NCI-H1417 (cell line): ENCODE data around the gene FLNC.

Experiments
- DNase-seq, 3 experiments: peaks; one replicate each; lab custom pipeline; 2025; lab: John Stamatoyannopoulos, UW

Gene FLNC, protein sequence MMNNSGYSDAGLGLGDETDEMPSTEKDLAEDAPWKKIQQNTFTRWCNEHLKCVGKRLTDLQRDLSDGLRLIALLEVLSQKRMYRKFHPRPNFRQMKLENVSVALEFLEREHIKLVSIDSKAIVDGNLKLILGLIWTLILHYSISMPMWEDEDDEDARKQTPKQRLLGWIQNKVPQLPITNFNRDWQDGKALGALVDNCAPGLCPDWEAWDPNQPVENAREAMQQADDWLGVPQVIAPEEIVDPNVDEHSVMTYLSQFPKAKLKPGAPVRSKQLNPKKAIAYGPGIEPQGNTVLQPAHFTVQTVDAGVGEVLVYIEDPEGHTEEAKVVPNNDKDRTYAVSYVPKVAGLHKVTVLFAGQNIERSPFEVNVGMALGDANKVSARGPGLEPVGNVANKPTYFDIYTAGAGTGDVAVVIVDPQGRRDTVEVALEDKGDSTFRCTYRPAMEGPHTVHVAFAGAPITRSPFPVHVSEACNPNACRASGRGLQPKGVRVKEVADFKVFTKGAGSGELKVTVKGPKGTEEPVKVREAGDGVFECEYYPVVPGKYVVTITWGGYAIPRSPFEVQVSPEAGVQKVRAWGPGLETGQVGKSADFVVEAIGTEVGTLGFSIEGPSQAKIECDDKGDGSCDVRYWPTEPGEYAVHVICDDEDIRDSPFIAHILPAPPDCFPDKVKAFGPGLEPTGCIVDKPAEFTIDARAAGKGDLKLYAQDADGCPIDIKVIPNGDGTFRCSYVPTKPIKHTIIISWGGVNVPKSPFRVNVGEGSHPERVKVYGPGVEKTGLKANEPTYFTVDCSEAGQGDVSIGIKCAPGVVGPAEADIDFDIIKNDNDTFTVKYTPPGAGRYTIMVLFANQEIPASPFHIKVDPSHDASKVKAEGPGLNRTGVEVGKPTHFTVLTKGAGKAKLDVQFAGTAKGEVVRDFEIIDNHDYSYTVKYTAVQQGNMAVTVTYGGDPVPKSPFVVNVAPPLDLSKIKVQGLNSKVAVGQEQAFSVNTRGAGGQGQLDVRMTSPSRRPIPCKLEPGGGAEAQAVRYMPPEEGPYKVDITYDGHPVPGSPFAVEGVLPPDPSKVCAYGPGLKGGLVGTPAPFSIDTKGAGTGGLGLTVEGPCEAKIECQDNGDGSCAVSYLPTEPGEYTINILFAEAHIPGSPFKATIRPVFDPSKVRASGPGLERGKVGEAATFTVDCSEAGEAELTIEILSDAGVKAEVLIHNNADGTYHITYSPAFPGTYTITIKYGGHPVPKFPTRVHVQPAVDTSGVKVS (N-terminal part only)

DNA sequence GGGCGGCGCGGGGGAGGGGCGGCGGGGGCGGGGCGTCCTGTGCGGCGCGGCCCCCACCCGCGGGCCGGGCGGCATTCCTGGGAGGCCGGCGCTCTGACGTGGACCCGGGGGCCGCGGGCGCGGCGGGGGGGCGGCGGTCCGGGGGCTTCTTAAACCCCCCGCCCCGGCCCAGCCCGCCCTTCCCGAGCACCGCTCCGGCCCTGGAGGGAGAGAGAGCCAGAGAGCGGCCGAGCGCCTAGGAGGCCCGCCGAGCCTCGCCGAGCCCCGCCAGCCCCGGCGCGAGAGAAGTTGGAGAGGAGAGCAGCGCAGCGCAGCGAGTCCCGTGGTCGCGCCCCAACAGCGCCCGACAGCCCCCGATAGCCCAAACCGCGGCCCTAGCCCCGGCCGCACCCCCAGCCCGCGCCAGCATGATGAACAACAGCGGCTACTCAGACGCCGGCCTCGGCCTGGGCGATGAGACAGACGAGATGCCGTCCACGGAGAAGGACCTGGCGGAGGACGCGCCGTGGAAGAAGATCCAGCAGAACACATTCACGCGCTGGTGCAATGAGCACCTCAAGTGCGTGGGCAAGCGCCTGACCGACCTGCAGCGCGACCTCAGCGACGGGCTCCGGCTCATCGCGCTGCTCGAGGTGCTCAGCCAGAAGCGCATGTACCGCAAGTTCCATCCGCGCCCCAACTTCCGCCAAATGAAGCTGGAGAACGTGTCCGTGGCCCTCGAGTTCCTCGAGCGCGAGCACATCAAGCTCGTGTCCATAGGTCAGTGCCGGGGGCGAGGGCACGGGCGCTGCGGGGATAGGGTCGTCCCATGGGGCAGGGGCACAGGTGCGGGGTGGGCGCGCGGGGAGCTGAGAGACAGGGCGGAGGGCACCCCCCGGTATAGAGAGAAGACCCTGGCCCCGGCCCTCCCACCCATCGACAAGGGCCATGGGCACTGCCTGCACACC lies at the start of gene FLNC:
TSS of gene FLNC (plus strand) at position 176 of the 947 bp plus-strand sequence. CDS start at position 408, 232 bp downstream.
- no peak for DNase-seq

DNA sequence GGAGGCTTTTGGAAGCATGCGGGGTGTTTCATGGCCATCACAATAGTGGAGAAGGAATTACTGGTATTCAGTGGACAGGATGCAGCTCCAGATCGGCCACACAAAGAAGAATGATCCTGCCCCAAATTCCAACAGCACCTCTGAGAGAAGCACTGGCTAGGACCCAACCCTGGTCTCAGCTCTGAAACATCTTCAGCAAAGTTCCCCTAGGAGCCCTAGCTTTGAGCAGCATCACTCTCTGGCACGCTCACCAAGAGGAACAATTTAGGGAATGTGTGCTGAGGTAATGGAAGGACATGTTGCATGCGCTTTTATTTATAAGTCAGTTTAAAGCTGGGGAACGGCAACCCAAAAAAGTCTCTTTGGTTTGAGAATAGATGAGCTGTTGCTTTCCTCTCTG lies 49.1 kb upstream of the FLNC start:
- no peak for DNase-seq

DNA sequence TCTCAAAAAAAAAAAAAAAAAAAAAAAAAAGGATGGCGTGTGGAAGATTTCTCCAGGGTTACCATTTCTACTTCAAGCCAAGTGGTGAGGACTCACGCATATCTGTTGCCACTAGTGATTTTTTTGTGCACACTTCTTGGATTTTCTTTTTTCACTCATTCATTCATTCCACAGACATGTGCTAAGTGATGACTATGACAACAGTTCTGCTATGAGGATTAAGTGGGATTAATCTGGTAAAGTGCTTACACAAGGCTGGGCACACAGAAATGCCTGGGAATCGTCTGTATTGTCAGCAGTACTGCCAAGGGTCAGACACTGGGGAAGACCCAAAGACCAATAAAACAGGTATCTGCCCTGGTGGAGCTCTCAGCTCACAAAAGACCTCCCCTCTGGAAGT lies 48.4 kb upstream of the FLNC start:
- no peak for DNase-seq

DNA sequence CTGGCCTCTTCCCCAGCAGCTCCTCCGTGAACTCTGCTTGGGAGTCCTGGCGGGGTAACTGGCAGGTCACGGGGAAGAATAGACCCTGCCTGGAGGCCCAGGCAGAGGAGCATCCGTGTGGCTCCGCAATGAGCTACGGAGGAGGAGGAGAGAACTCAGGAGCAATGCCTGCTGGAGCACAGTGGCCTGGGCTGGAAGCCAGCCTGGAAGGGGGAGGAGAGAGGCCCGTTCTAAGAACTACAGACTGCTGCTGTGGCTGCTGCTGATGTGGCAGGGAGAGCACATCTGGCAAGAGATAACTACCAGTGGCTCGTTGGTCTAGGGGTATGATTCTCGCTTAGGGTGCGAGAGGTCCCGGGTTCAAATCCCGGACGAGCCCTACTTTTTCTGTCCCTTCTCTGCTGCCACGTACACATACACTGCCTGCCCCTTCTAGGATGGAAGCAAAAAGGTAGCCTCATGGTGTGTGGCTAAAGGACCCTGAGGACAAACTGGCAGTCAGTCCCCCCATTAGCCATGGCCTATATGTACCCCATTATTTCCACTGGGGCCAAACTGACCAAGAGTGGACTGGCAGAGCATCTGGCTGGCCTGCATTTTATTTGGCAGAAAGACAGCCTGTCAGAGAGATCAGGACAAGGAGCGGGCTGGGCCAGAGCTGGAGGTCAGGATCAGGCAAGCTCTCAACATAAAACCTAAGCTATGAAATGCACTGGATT lies 46.9 kb upstream of the FLNC start:
- DNase-seq, result no peak

DNA sequence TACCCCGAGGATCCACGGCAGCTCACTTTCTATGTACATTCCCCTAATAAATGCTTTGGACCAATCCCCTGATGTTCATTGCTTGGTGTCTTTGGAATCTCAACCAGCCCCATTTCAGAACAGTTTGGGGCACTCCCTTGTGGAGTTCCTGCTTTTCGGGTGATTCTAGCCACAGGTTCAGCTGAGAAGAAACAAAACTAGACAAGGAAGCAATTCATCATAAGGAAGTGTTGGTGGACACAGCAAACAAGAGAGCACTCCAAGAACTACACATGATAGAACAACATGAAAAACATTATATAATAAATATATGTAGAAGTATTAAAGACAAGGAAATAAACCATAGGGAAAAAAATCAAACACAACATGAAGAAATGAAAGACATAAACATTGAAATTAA lies 44.5 kb upstream of the FLNC start:
- no peak for DNase-seq

DNA sequence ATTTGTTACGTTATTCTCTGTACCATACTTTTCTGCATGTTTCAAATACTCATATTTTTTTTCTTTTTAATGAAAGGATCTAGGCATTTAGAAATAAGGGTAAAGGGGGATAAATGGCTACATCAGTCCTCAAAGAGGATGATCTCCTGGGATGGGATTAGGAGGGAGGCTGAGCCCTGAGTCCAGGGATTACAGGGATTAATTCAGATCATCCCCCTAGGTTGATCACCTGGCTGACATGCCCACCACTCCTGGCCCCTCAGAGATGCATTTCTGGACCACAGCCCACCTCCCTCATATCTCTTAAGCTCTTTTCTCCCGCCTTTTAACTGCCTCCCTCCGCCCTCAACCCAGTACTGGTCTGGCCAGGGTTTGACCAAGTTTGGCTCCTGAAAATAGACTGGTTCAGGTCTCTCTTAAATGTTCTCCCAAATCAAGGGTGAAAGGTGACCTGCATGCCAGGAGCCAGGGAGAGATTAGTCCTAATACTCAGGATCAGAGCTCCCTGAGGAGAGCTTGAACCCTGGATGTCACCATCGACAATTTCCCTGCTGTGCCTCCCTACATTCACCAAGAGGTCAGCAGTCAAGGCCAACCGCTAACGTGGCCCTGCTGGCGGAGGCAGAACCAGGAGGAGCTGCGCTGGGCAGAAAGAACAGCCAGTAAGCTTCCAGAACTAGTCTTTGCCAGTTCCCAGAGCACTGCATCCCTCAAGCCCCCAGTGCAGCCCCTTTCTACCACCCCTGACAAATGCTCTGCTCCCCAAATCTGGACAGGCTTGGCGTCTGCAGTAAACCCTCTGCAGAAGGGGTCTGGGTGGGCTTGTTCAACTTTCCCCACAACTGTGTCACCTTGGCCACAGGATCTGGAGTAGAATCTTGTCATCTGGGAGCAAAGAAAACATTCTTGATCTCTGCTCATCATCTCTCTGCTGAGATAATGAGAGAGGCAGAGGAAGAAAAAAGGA lies 41.5 kb upstream of the FLNC start:
- DNase-seq, result no peak

DNA sequence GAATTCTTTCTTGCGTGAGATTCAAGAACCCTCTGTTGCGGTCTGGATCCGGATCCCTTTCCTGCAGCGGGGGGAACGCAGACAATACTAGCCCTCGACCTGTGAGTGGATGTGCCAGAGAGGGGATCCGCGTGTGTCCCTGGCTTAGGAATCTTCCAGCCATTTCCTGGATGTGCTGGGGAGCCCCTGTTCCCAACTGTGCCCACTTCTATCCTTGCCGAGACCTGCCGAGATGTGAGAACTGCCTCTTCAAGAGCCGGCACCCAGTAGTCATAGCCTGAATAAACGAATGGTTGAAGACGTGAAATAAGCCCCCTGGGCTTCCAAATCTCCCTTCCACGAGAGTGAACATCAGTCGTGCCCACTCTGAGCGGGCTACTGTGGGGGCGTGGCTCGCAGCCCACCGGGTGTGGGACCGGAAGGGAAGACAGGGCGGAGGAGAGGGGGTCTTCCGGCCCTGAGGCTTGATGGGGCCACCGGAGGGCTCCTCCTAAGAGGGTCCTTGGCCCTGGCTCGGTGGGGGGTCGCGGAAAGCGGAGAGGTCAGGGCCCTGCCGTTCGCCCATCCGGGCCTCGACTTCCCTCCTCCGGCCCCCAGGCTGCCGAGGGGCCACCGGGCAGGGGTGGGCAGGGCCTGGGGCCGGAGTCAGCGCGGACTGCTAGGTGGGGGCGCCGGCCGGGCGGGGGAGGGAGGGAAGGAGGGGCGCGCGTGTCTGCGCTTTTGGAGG lies 39.7 kb upstream of the FLNC start:
- no peak for DNase-seq

DNA sequence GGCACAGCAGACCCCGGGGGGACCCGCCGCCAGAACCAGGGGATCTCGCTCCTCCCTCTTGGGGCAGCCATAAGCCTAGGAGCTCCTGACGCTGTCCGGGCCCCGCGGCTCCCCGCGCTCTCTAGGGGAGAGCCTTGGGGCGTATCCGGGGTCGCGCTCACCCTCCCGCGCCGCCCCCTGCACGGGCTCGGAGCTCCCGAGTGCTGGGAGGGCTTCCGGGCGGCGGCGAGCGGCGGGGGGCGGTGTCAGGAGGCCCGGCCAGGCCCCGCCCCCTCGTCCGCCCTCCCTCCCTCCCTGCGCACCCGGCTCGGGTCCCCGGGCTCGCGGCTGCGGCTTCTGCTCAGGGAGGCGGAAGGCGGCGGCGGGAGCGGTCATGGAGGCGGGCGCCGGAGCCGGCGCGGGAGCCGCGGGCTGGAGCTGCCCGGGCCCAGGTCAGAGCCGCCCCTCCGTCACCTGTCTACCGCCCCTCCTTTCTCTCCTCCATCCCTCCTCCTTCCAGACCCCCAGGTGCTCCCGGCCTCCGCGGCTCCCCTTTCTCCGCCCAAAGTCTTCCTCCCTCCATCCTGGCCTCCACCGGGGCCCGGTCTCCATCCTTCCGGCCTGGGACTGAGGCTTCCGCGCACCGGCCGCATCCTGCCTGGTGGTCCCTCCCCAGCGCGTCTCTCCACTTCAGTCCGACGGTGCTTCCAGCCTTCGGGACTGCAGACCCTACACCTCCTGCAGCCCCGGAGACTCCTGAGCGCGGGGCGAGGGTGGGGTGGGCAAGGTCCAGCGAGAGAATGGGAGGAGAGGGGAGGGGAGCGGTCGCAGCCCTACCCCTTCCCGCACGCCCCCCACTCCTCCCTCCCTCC lies 38.9 kb upstream of the FLNC start, which contains the start of gene CCDC136:
TSS of gene CCDC136 (plus strand) at position 848 of the 851 bp plus-strand sequence. CDS start 444 bp downstream, outside the sequence.
- DNase-seq, result peak; percentile 65 to 84 (median 82)

DNA sequence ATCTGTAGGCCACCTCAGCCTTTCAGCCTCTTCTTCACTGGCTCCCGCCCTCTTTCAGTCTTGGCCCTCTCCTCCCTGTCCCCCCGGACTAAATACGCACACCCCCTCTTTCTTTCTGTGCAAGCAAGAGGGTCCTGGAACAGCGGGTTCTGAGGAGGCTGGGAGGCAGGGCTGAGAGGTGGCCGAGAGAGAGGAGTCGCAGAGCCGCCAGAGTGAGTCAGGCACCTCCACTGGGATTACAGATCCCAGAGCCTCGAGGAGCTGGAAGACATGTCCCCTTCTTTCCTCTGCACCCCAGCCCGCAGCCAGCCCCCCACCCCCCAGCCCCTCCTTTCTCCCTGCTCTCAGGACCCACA lies 38.3 kb upstream of the FLNC start:
- DNase-seq, result peak in 1 of 3 experiments; percentile 61

DNA sequence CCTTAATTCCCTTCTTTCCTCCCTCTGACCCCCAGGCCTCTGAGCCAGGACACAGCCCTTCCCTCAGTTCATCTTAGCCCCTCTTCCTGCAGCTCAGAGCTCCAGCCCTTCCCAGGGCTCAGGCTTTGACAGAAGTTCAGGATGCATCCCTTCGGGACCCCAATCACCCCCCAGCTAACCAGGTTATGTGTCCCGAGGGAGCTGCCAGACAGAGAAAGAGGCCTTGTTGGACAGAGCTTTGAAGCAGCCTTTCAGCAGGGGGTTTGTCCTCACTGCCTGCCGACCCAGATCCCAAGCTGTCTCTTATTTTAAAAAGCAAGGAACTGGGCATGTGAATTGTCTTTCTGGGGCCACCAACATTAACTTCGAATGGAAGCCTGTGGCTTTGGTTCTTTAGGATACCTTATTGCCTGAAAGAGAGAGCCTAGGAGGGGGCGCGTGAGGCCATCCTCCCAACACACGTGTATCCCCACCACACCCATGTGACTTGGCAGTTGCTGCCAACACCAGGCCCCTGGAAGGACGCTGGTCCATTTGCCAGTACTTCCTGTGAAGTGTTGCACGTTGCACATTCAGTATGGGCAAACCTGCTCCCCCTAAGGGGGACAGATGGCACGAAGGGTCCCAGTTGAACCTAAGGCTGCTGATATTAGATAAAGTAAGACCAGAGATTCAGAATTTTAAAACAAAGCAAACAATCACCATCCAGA lies 37.6 kb upstream of the FLNC start:
- peak in 1 of 3 experiments; percentile 20 for DNase-seq

DNA sequence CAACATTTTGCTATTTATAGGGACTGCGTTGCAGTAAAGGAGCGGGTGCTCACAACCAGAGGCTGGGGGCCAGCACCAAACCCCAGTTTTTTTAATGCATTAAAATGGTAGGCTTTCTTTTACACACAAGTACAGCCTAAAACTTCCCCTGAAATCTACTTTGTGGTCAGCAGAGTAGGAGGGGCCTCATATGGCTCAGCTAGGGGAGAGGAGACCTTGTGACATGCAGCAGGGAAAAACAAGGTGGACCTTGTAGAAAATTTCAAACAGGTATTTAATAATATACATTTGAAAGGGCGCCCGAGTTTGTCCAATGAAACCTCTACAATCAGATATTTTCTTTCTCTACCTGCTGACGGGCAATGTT lies 37.0 kb upstream of the FLNC start:
- no peak for DNase-seq

DNA sequence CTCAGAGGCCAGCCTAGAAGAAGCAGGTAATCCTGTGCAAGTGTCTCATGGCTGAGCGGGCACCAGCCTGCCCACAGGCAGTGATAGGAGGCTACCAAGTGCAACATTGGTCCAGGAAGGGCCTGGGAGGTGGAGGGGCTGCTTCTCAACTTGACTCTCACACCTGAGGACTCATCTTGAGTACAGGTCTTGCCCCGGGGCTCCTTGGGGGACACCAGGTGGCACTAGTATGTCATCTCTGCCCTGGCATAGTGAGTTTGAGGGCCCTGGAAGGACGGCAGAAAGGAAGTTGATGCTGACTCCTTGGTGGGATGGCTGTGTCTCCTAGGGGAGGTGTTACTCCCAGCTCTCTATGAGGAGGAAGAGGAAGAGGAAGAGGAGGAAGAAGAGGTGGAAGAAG lies 36.2 kb upstream of the FLNC start:
- peak in 2 of 3 experiments; percentile 11 to 47 for DNase-seq

DNA sequence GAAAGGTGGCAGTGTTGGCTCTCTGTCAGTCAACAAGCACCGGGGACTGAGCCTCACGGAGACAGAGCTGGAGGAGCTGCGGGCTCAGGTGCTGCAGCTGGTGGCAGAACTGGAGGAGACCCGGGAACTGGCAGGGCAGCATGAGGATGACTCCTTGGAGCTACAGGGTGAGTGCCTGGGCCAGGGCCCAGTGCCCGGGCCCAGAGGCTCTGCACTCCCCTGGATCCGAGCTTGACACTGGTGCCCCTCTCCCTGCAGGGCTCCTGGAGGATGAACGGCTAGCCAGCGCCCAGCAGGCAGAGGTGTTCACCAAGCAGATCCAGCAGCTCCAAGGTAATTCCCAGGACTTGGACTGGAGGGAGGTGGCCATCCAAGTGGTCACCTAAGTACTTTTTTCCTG lies 35.8 kb upstream of the FLNC start:
- DNase-seq, result no peak

DNA sequence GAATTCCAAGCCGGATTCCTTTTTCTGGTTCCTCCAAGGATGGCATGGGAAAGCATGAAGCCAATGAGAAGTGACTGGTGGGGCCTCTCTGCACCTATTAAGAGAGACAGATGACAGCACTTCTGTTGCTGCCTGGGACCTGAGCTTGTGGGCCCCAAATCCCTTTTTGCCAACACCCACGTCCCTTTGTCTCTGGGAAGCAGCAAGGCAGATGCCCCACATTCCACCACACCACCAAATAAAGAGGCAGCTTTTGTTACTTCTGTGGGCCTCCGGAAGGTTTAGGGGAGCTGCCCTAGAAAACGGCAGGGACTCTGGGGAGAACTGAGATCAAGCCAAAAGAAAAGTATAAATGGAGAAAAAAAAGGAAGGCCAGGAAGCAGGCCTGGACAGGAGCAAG lies 35.1 kb upstream of the FLNC start:
- DNase-seq, result no peak

DNA sequence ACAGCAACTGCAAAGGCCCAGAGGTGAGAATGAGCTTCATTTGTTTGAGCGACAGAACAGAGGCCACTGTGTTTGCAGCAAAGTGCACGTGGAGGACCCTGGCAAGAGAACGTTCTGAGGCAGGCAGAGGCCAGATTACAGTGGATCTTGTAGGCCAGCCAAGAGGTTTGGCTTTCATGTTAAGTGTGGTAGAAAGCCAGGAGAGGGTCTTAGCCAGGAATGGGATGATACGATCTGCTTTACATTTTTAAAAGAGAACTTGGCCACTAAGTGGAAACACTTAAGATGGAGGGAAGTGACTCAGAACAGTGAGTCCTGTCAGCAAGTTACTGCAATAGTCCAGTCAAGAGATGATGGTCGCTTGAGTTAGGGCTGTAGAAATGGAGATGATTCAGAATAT lies 33.9 kb upstream of the FLNC start:
- no peak for DNase-seq

DNA sequence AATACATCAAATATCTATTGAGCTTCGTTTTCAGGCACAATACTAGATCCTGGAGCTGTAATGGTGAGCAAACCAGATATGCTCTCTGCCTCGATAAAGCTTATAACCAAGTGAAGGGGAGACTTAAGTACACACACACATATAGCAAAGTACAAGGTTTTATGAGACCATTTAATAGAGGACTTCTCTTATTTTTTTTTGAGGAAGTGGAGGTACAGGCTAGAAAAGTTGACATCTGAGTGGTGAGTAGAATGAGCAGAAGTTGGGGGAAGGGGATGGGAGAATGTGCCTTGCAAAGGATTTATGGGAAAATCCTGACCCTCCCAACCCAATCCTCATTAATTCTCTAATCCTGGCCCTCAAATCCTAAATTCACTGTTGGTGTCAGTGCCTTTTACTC lies 30.8 kb upstream of the FLNC start:
- no peak for DNase-seq

DNA sequence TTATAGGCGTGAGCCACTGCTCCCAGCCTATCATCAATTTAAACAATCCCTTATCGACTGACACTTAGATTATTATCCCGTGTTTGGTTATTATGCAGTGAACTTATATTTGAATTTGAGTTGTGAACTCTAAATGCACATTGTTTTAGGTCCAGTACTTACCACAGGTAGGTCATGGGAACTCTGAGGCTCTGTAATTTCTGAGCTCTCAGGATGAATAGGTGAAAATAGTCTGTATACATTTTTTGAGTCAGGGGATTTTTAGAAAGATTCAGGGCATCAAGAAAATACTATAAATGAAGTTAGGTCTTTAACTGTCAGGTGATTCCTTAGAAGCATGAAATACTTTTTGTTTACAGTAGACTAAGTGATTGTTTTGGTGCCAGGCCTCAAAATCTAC lies 29.6 kb upstream of the FLNC start:
- no peak for DNase-seq
